ENCODE data around the gene SH2B3. TPM values are rescaled to one million over a fixed set of nuclear protein-coding genes. Genes with fewer than 3 reads are reported as not detected.

SH2B3 gene
- total and polyA plus RNA-seq, 7 experiments from 2014 or later: 3.5 to 71.4 (median 19.7) TPM

GRCh38 chr12:111448266-111448830, 42.6 kb downstream of the SH2B3 start:
- no peak for ATAC-seq
- peak in 1 of 9 donors; percentile 21 for DNase-seq
- Histone ChIP-seq H3K9me3 (ENCODE audit: control insufficient read depth in 2 of 3, low read length in 3 of 3) (no peaks in the 10 kb centered on the region), H3K27ac (ENCODE audit: low read depth, low read length) (no peak overlapping the region), H3K4me1 (ENCODE audit: control insufficient read depth in 2 of 2, insufficient read depth in 2 of 2, low read length in 2 of 2) (peaks cover 32 to 45% of the 10 kb centered on the region in 2 donors), H3K27me3 (ENCODE audit: control insufficient read depth in 2 of 2, insufficient read depth in 2 of 2, low read length in 2 of 2) (no peaks in the 10 kb centered on the region), H3K4me3 (ENCODE audit: low read length) (no peak overlapping the region), H3K36me3 (ENCODE audit: control insufficient read depth in 2 of 3, insufficient read depth in 3 of 3, low read length in 3 of 3) (peaks cover 0 to 56% (median 16%) of the 10 kb centered on the region in 3 experiments)
- Mint-ChIP-seq H3K27ac (peak overlapping the region in 8 of 9 donors; percentile 25 to 86 (median 78)), H3K4me3 (no peak overlapping the region), H3K27me3 (no peaks in the 10 kb centered on the region), H3K9me3 (no peaks in the 10 kb centered on the region), H3K36me3 (peaks cover 7 to 51% (median 13%) of the 10 kb centered on the region in 5 donors), H3K4me1 (peaks cover 29 to 78% (median 58%) of the 10 kb centered on the region in 7 donors)
- ChIA-PET CTCF (interaction anchor here (0.6 to 11.6 kb wide), 4 partner anchors 11 to 48 kb away, joined by 3 to 462 read pairs (median 5); partner anchors contain the start of gene SH2B3), POLR2A (interaction anchor here (0.7 to 9.4 kb wide), 7 partner anchors 10 to 1562 kb away, joined by 3 to 64 read pairs (median 3); partner anchors contain the start of gene SH2B3)
- intact Hi-C loops (cut with micrococcal nuclease): no loop called here

GRCh38 chr12:111448846-111449790, 43.4 kb downstream of the SH2B3 start:
- CTCF ChIA-PET: interaction anchor here (0.5 to 11.6 kb wide), 7 partner anchors 9 to 49 kb away, joined by 3 to 462 read pairs (median 6); partner anchors contain the start of gene SH2B3
- H3K36me3 ChIP-seq (ENCODE audit: control insufficient read depth in 2 of 3, insufficient read depth in 3 of 3, low read length in 3 of 3): peaks cover 0 to 63% (median 18%) of the 10 kb centered on the region in 3 experiments
- no peak for ATAC-seq
- H3K9me3 ChIP-seq (ENCODE audit: control insufficient read depth in 2 of 3, low read length in 3 of 3): no peaks in the 10 kb centered on the region
- Mint-ChIP-seq H3K4me1 (peaks cover 21 to 70% (median 51%) of the 10 kb centered on the region in 7 donors), H3K36me3 (peaks cover 7 to 49% (median 16%) of the 10 kb centered on the region in 5 donors), H3K4me3 (peak overlapping the region in 1 of 10 donors; percentile 57), H3K27me3 (no peaks in the 10 kb centered on the region), H3K27ac (peak overlapping the region; percentile 25 to 85 (median 77)), H3K9me3 (no peaks in the 10 kb centered on the region)
- intact Hi-C loops (cut with micrococcal nuclease): no loop called here
- H3K27me3 ChIP-seq (ENCODE audit: control insufficient read depth in 2 of 2, insufficient read depth in 2 of 2, low read length in 2 of 2): no peaks in the 10 kb centered on the region
- H3K4me1 ChIP-seq (ENCODE audit: control insufficient read depth in 2 of 2, insufficient read depth in 2 of 2, low read length in 2 of 2): peaks cover 24 to 37% of the 10 kb centered on the region in 2 donors
- H3K4me3 ChIP-seq (ENCODE audit: low read length): no peak overlapping the region
- H3K27ac ChIP-seq (ENCODE audit: low read depth, low read length): peak overlapping the region; percentile 28
- POLR2A ChIA-PET: interaction anchor here (0.7 to 9.4 kb wide), 8 partner anchors 9 to 1563 kb away, joined by 3 to 64 read pairs (median 3); partner anchors contain the start of gene SH2B3
- peak in 1 of 9 donors; percentile 19 for DNase-seq

- Mint-ChIP-seq H3K4me1 (peaks cover 18 to 60% (median 39%) of the 10 kb centered on the region in 7 donors), H3K36me3 (peaks cover 7 to 45% (median 16%) of the 10 kb centered on the region in 5 donors), H3K9me3 (no peaks in the 10 kb centered on the region), H3K27ac (peak overlapping the region; percentile 2 to 91 (median 70)), H3K27me3 (no peaks in the 10 kb centered on the region), H3K4me3 (peak overlapping the region in 1 of 10 donors; percentile 27)
- Histone ChIP-seq H3K27ac (ENCODE audit: low read depth, low read length) (peak overlapping the region; percentile 12), H3K36me3 (ENCODE audit: control insufficient read depth in 2 of 3, insufficient read depth in 3 of 3, low read length in 3 of 3) (peaks cover 8 to 75% (median 22%) of the 10 kb centered on the region in 3 experiments), H3K9me3 (ENCODE audit: control insufficient read depth in 2 of 3, low read length in 3 of 3) (no peaks in the 10 kb centered on the region), H3K4me1 (ENCODE audit: control insufficient read depth in 2 of 2, insufficient read depth in 2 of 2, low read length in 2 of 2) (peaks cover 9 to 22% of the 10 kb centered on the region in 2 donors), H3K4me3 (ENCODE audit: low read length) (no peak overlapping the region), H3K27me3 (ENCODE audit: control insufficient read depth in 2 of 2, insufficient read depth in 2 of 2, low read length in 2 of 2) (no peaks in the 10 kb centered on the region)
- intact Hi-C loops (cut with micrococcal nuclease): loop anchor here (1.0 to 5.0 kb wide), 11 partner anchors 16 to 362 kb away; partner anchors contain the start of gene SH2B3 (in 1 of the 2)
- ChIA-PET POLR2A (interaction anchor here (0.8 to 2.8 kb wide), 7 partner anchors 10 to 54 kb away, joined by 3 to 24 read pairs (median 12); no protein-coding TSS in a partner anchor), CTCF (interaction anchor here (1.2 to 11.6 kb wide), 12 partner anchors 9 to 89 kb away, joined by 3 to 462 read pairs (median 14); partner anchors contain the start of gene SH2B3)
- peak in 1 of 9 donors; percentile 9 for DNase-seq
- no peak for ATAC-seq
Observed at GRCh38 chr12:111450676-111451075, 45.0 kb downstream of the SH2B3 start.

- H3K4me1 Mint-ChIP-seq: peaks cover 13 to 55% (median 34%) of the 10 kb centered on the region in 7 donors
- H3K4me3 Mint-ChIP-seq: peak overlapping the region in 1 of 10 donors; percentile 11
- CTCF ChIA-PET: interaction anchor here (0.6 to 11.6 kb wide), 21 partner anchors 8 to 1093 kb away, joined by 3 to 462 read pairs (median 7); partner anchors contain the start of gene SH2B3
- POLR2A ChIA-PET: interaction anchor here (1.1 to 2.8 kb wide), 7 partner anchors 11 to 55 kb away, joined by 3 to 24 read pairs (median 12); partner anchors contain the start of gene SH2B3
- ATAC-seq (no peak), DNase-seq (no peak)
- H3K27me3 Mint-ChIP-seq: no peaks in the 10 kb centered on the region
- Histone ChIP-seq H3K4me3 (ENCODE audit: low read length) (no peak overlapping the region), H3K9me3 (ENCODE audit: control insufficient read depth in 2 of 3, low read length in 3 of 3) (no peaks in the 10 kb centered on the region), H3K27ac (ENCODE audit: low read depth, low read length) (peak overlapping the region; percentile 12), H3K4me1 (ENCODE audit: control insufficient read depth in 2 of 2, insufficient read depth in 2 of 2, low read length in 2 of 2) (peaks cover 6 to 17% of the 10 kb centered on the region in 2 donors), H3K36me3 (ENCODE audit: control insufficient read depth in 2 of 3, insufficient read depth in 3 of 3, low read length in 3 of 3) (peaks cover 9 to 75% (median 25%) of the 10 kb centered on the region in 3 experiments), H3K27me3 (ENCODE audit: control insufficient read depth in 2 of 2, insufficient read depth in 2 of 2, low read length in 2 of 2) (no peaks in the 10 kb centered on the region)
- peak overlapping the region; percentile 2 to 82 (median 67) for H3K27ac Mint-ChIP-seq
- intact Hi-C loops (cut with micrococcal nuclease): loop anchor here (1.0 to 5.0 kb wide), 11 partner anchors 16 to 361 kb away; partner anchors contain the start of gene SH2B3 (in 1 of the 2)
- no peaks in the 10 kb centered on the region for H3K9me3 Mint-ChIP-seq
- peaks cover 7 to 48% (median 16%) of the 10 kb centered on the region in 5 donors for H3K36me3 Mint-ChIP-seq
Observed at GRCh38 chr12:111451232-111451631, 45.5 kb downstream of the SH2B3 start.

GRCh38 chr12:111451649-111452129, 46.0 kb downstream of the SH2B3 start:
- POLR2A ChIA-PET: interaction anchor here (0.6 to 2.8 kb wide), 8 partner anchors 12 to 55 kb away, joined by 3 to 24 read pairs (median 12); partner anchors contain the start of gene SH2B3
- peak overlapping the region in 1 of 10 donors; percentile 13 for H3K4me3 Mint-ChIP-seq
- H3K36me3 ChIP-seq (ENCODE audit: control insufficient read depth in 2 of 3, insufficient read depth in 3 of 3, low read length in 3 of 3): peaks cover 9 to 73% (median 25%) of the 10 kb centered on the region in 3 experiments
- no peak overlapping the region for H3K4me3 ChIP-seq (ENCODE audit: low read length)
- H3K27ac ChIP-seq (ENCODE audit: low read depth, low read length): peak overlapping the region; percentile 12
- H3K27ac Mint-ChIP-seq: peak overlapping the region in 8 of 9 donors; percentile 0 to 81 (median 25)
- H3K27me3 Mint-ChIP-seq: no peaks in the 10 kb centered on the region
- H3K4me1 Mint-ChIP-seq: peaks cover 12 to 50% (median 29%) of the 10 kb centered on the region in 7 donors
- ATAC-seq (peak; percentile 77), DNase-seq (peak in 7 of 9 donors; percentile 48 to 78 (median 73))
- H3K27me3 ChIP-seq (ENCODE audit: control insufficient read depth in 2 of 2, insufficient read depth in 2 of 2, low read length in 2 of 2): no peaks in the 10 kb centered on the region
- intact Hi-C loops (cut with micrococcal nuclease): loop anchor here (1.0 to 5.0 kb wide), 11 partner anchors 17 to 361 kb away; partner anchors contain the start of gene SH2B3 (in 1 of the 2)
- H3K9me3 Mint-ChIP-seq: no peaks in the 10 kb centered on the region
- peaks cover 6 to 17% of the 10 kb centered on the region in 2 donors for H3K4me1 ChIP-seq (ENCODE audit: control insufficient read depth in 2 of 2, insufficient read depth in 2 of 2, low read length in 2 of 2)
- CTCF ChIA-PET: interaction anchor here (0.6 to 11.6 kb wide), 25 partner anchors 8 to 1437 kb away, joined by 3 to 462 read pairs (median 6); partner anchors contain the start of gene SH2B3
- H3K36me3 Mint-ChIP-seq: peaks cover 7 to 43% (median 16%) of the 10 kb centered on the region in 5 donors
- H3K9me3 ChIP-seq (ENCODE audit: control insufficient read depth in 2 of 3, low read length in 3 of 3): no peaks in the 10 kb centered on the region
